Transverse colon (tissue), 4 donors: ENCODE data around the gene ZCCHC3. TPM values are rescaled to one million over a fixed set of nuclear protein-coding genes. Genes with fewer than 3 reads are reported as not detected.

ENCODE experiments used
- DNase-seq: peaks from one replicate; pipeline ENCODE4 v3.0.0-alpha.2; 2019
- H3K27ac ChIP-seq, 4 donors: fragments of 200-600 bp; sonication (generic); 2 replicates each; pipeline ENCODE4 v1.5.1; 2016 to 2018; ENCODE audit warnings: inconsistent platforms in 4 of 4
- H3K27me3 ChIP-seq: fragments of 200-600 bp; sonication (generic); 2 replicates; pipeline ENCODE4 v1.5.1; 2017; ENCODE audit warnings: inconsistent platforms
- H3K36me3 ChIP-seq, 4 donors: fragments of 200-600 bp; sonication (generic); 2 replicates each; pipeline ENCODE4 v1.5.1; 2017 to 2019; ENCODE audit warnings: inconsistent platforms in 4 of 4
- H3K4me1 ChIP-seq, 4 donors: fragments of 200-600 bp; sonication (generic); 2 replicates each; pipeline ENCODE4 v1.5.1; 2017 to 2020; ENCODE audit warnings: inconsistent platforms in 4 of 4
- H3K4me3 ChIP-seq, 4 donors: fragments of 200-600 bp; sonication (generic); 1 replicate in 1 of 4; 2 replicates in 3 of 4; pipeline versions ENCODE4 v1.5.1 to v1.6.1; 2017 to 2019; ENCODE audit warnings: inconsistent platforms in 4 of 4
- H3K9me3 ChIP-seq, 2 donors: fragments of 200-600 bp; sonication (generic); 2 replicates each; pipeline ENCODE4 v1.5.1; 2017 to 2019; ENCODE audit warnings: inconsistent platforms in 2 of 2
- CTCF ChIP-seq, 5 experiments: fragments of 200-600 bp in 3 of 5; fragments of 450-650 bp in 2 of 5; sonication (generic) in 3 of 5; IDR thresholded peaks; 1 replicate in 2 of 5; 2 replicates in 3 of 5; pipeline ENCODE4 v1.5.1; 2016 to 2017; ENCODE audit warnings: antibody characterized with exemption in 5 of 5, inconsistent platforms in 3 of 5, mild to moderate bottlenecking in 2 of 5, moderate library complexity in 1 of 5
- EP300 ChIP-seq: sonication (generic); formaldehyde crosslinking; IDR thresholded peaks from one replicate; pipeline ENCODE4 v1.6.1; 2017; ENCODE audit warnings: antibody characterized with exemption, low read depth
- POLR2A ChIP-seq: fragments of 450-650 bp; IDR thresholded peaks from one replicate; pipeline ENCODE4 v1.6.1; 2016; ENCODE audit warnings: antibody characterized with exemption, mild to moderate bottlenecking, moderate library complexity
- POLR2AphosphoS5 ChIP-seq, 3 donors: sonication (generic); formaldehyde crosslinking; IDR thresholded peaks; one replicate each; pipeline ENCODE4 v1.6.1; 2016; ENCODE audit warnings: antibody characterized with exemption in 3 of 3
- WGBS, 2 donors: methylation state at CpG; one replicate each; pipeline ENCODE4 v1.1.5; 2018; ENCODE audit warnings: low coverage in 1 of 2; 5-methylcytosine and 5-hydroxymethylcytosine counted together
- in situ Hi-C, 4 donors: fragments of 200-750 bp; cut with MboI; loops; one replicate each; pipeline versions ENCODE4 v1.15.0 to v1.15.1; 2017; ENCODE audit warnings: low sequenced_read_pairs in 3 of 4, low pct_ligation_motif_present in 1 of 4, low pct_unique_long_range_greater_than_20kb in 1 of 4
- intact Hi-C: fragments of 100-400 bp; cut with DNase I; formaldehyde crosslinking; loops from one replicate; pipeline ENCODE4 v1.15.1; 2023; ENCODE audit warnings: low total_unique reads
- total RNA-seq, 4 donors: library from RNA; depleted of rRNA; stranded (reverse); fragments of >200 nt; gene quantifications; one replicate each; pipeline ENCODE4 v1.1.0, GENCODE V29; 2016

ZCCHC3 gene
- total RNA-seq, 4 donors from 2014 or later: 6.6 to 16.0 (median 10.1) TPM

GRCh38 chr20:271528-271927 is 25.8 kb upstream of the ZCCHC3 start:
- intact Hi-C loops: loop anchor here (10.0 kb wide), 1 partner anchor 53 kb away; the partner anchor contains the start of gene SOX12
- in situ Hi-C loops: no loop called here

GRCh38 chr20:272718-273117 is 24.7 kb upstream of the ZCCHC3 start:
- H3K27ac ChIP-seq: no peak overlapping the region
- H3K27me3 ChIP-seq: no peaks in the 10 kb centered on the region
- H3K4me3 ChIP-seq: no peak overlapping the region
- in situ Hi-C loops (no loop called here), intact Hi-C loops (loop anchor here (10.0 kb wide), 1 partner anchor 52 kb away; the partner anchor contains the start of gene SOX12)
- no peaks in the 10 kb centered on the region for H3K4me1 ChIP-seq
- no peak for TF ChIP-seq POLR2A
- no peaks in the 10 kb centered on the region for H3K9me3 ChIP-seq
- peaks cover 0 to 12% (median 2%) of the 10 kb centered on the region in 4 donors for H3K36me3 ChIP-seq
- DNase-seq: no peak

More at GRCh38 chr20:271528-271927, 25.8 kb upstream of the ZCCHC3 start:
- Histone ChIP-seq H3K36me3 (peaks cover 0 to 2% (median under 1%) of the 10 kb centered on the region in 4 donors), H3K9me3 (no peaks in the 10 kb centered on the region), H3K27me3 (no peaks in the 10 kb centered on the region), H3K27ac (no peak overlapping the region), H3K4me3 (no peak overlapping the region), H3K4me1 (peaks cover 0 to 9% (median 2%) of the 10 kb centered on the region in 4 donors)
- TF ChIP-seq EP300: no peak
- TF ChIP-seq POLR2AphosphoS5 (IDR thresholded peaks at IDR 0.05): no peak
- TF ChIP-seq CTCF (IDR thresholded peaks at IDR 0.05): no peak
- TF ChIP-seq POLR2A: no peak
- no peak for DNase-seq

- Histone ChIP-seq H3K27me3 (no peaks in the 10 kb centered on the region), H3K36me3 (peaks cover 0 to 12% (median 2%) of the 10 kb centered on the region in 4 donors), H3K4me3 (no peak overlapping the region), H3K4me1 (no peaks in the 10 kb centered on the region), H3K27ac (no peak overlapping the region), H3K9me3 (no peaks in the 10 kb centered on the region)
- no peak for DNase-seq
- in situ Hi-C loops (no loop called here), intact Hi-C loops (loop anchor here (10.0 kb wide), 1 partner anchor 51 kb away; the partner anchor contains the start of gene SOX12)
- TF ChIP-seq CTCF (IDR thresholded peaks at IDR 0.05) (no peak), POLR2A (no peak), EP300 (no peak), POLR2AphosphoS5 (IDR thresholded peaks at IDR 0.05) (no peak)
- 74% methylated on average over 3 of the region's 3 CpGs for WGBS, 2 donors
Measured at GRCh38 chr20:273884-274283, 23.5 kb upstream of the ZCCHC3 start.

GRCh38 chr20:275791-276190 is 21.6 kb upstream of the ZCCHC3 start:
- Histone ChIP-seq H3K36me3 (peaks cover 0 to 12% (median 2%) of the 10 kb centered on the region in 4 donors), H3K4me1 (no peaks in the 10 kb centered on the region), H3K27me3 (no peaks in the 10 kb centered on the region), H3K27ac (no peak overlapping the region), H3K9me3 (no peaks in the 10 kb centered on the region), H3K4me3 (no peak overlapping the region)
- intact Hi-C loops: loop anchor here (10.0 kb wide), 1 partner anchor 49 kb away; the partner anchor contains the start of gene SOX12
- TF ChIP-seq CTCF (IDR thresholded peaks at IDR 0.05) (no peak), EP300 (no peak), POLR2A (no peak), POLR2AphosphoS5 (IDR thresholded peaks at IDR 0.05) (no peak)
- 83 to 91% methylated on average over 2 to 7 of the region's 7 CpGs for WGBS, 2 donors
- DNase-seq: no peak
- in situ Hi-C loops: no loop called here
